Lung (tissue), 12 donors: Measurements from ENCODE around the gene HTRA3. TPM values are rescaled to one million over a fixed set of nuclear protein-coding genes. Genes with fewer than 3 reads are reported as not detected.
"Not testable (repeated sequence)": the region's sequence is repeated elsewhere in the genome, so short reads cannot be mapped to it uniquely, and the experiment has no call there.

Experiments
- ATAC-seq: fragments of 200-7000 bp; cut with Tn5 transposase; one replicate; pipeline ENCODE4 v1.9.1; 2020; ENCODE audit warnings: moderate number of reproducible peaks; ENCODE audit not compliant: insufficient read depth, low FRiP score
- DNase-seq, 3 donors: peaks; one replicate each; pipeline ENCODE4 v3.0.0-alpha.2; 2013 to 2017
- H3K27ac ChIP-seq, 2 donors: one replicate each; pipeline ENCODE4 v1.5.1; 2013; ENCODE audit warnings: mild to moderate bottlenecking in 2 of 2, moderate library complexity in 2 of 2, control low read depth in 1 of 2, inconsistent platforms in 1 of 2, low read depth in 1 of 2, low read length in 1 of 2
- H3K27me3 ChIP-seq, 3 donors: one replicate each; pipeline ENCODE4 v1.5.1; 2013; ENCODE audit warnings: low read length in 2 of 3; ENCODE audit not compliant: control insufficient read depth in 3 of 3, insufficient read depth in 3 of 3
- H3K36me3 ChIP-seq, 4 donors: one replicate each; pipeline ENCODE4 v1.5.1; 2013; ENCODE audit warnings: low read length in 4 of 4, mild to moderate bottlenecking in 1 of 4, moderate library complexity in 1 of 4; ENCODE audit not compliant: control insufficient read depth in 4 of 4, insufficient read depth in 4 of 4
- H3K4me1 ChIP-seq, 5 donors: one replicate each; pipeline ENCODE4 v1.5.1; 2013; ENCODE audit warnings: low read length in 5 of 5, mild to moderate bottlenecking in 2 of 5, moderate library complexity in 1 of 5; ENCODE audit not compliant: control insufficient read depth in 5 of 5, insufficient read depth in 5 of 5
- H3K4me3 ChIP-seq: one replicate; pipeline ENCODE4 v1.5.1; 2013; ENCODE audit warnings: mild to moderate bottlenecking, control low read depth, moderate library complexity
- H3K9ac ChIP-seq, 2 donors: one replicate each; pipeline ENCODE4 v1.5.1; 2013; ENCODE audit warnings: low read length in 2 of 2, control low read depth in 1 of 2; ENCODE audit not compliant: insufficient read depth in 1 of 2
- H3K9me3 ChIP-seq, 4 donors: one replicate each; pipeline ENCODE4 v1.5.1; 2013; ENCODE audit warnings: low read length in 3 of 4, mild to moderate bottlenecking in 1 of 4, moderate library complexity in 1 of 4; ENCODE audit not compliant: control insufficient read depth in 4 of 4, insufficient read depth in 3 of 4
- CTCF ChIP-seq: IDR thresholded peaks from 2 replicates; pipeline ENCODE4 v1.5.1; 2012; ENCODE audit warnings: mild to moderate bottlenecking; ENCODE audit errors: control extremely low read depth, extremely low read depth
- WGBS, 2 donors: extraction: QIAGEN DNeasy Blood & Tissue Kit; methylation state at CpG; one replicate each; pipeline ENCODE4 v1.1.7; 2013; 5-methylcytosine and 5-hydroxymethylcytosine counted together
- polyA plus RNA-seq, 2 donors: library from polyadenylated mRNA; stranded (reverse); fragments of 200-250 nt; gene quantifications; one replicate each; pipeline ENCODE4 v1.2.1, GENCODE V29; 2013
- total RNA-seq, 2 donors: library from RNA; depleted of rRNA in 1 of 2; stranded (reverse); fragments of >200 nt in 1 of 2; gene quantifications; one replicate each; pipeline ENCODE4 v1.2.1, GENCODE V29; 2014 to 2021
- donor health status: control.
- donor health status: control.
- donor health status: Bipolar disorder and iron deficiency.
- donor health status: healthy.
- donor health status: DM: yes; HTN: yes; CAD: no.

Gene HTRA3
- total and polyA plus RNA-seq, 4 donors, result 9.5 to 23.5 (median 17.8) TPM

GRCh38 chr4:8338351-8338961, 68.9 kb downstream of the HTRA3 start:
- no peak overlapping the region for H3K4me3 ChIP-seq
- no peaks in the 10 kb centered on the region for H3K36me3 ChIP-seq
- peaks cover 0 to 5% (median 0%) of the 10 kb centered on the region in 4 donors for H3K9me3 ChIP-seq
- WGBS, 2 donors, result 60 to 72% methylated on average over 4 of the region's 4 CpGs
- H3K9ac ChIP-seq, result no peak overlapping the region
- no peak overlapping the region for H3K27ac ChIP-seq
- no peak for TF ChIP-seq CTCF
- ATAC-seq (no peak), DNase-seq (peak in 2 of 3 donors; percentile 19 to 52)
- no peaks in the 10 kb centered on the region for H3K27me3 ChIP-seq
- peaks cover 0 to 19% (median 2%) of the 10 kb centered on the region in 5 donors for H3K4me1 ChIP-seq

GRCh38 chr4:8340781-8341241, 71.3 kb downstream of the HTRA3 start:
- H3K4me1 ChIP-seq, result peaks cover 0 to 23% (median 2%) of the 10 kb centered on the region in 5 donors
- no peaks in the 10 kb centered on the region for H3K27me3 ChIP-seq
- no peak overlapping the region for H3K4me3 ChIP-seq
- no peak for ATAC-seq
- H3K36me3 ChIP-seq, result no peaks in the 10 kb centered on the region
- H3K9me3 ChIP-seq, result peaks cover 0 to 5% (median 0%) of the 10 kb centered on the region in 4 donors
- H3K9ac ChIP-seq, result no peak overlapping the region
- peak overlapping the region; percentile 54 to 61 for H3K27ac ChIP-seq
- no peak for TF ChIP-seq CTCF
- WGBS, 2 donors, result 75 to 90% methylated on average over 8 of the region's 8 CpGs
- DNase-seq, result peak; percentile 69 to 90 (median 75)

GRCh38 chr4:8341281-8341680, 71.7 kb downstream of the HTRA3 start:
- H3K9me3 ChIP-seq, H3K36me3 ChIP-seq, H3K4me3 ChIP-seq, H3K9ac ChIP-seq, DNase-seq, H3K27me3 ChIP-seq, ATAC-seq: not testable (repeated sequence)
- Histone ChIP-seq H3K27ac (peak overlapping the region in 1 of 2 donors; percentile 61), H3K4me1 (peaks cover 0 to 23% (median 2%) of the 10 kb centered on the region in 5 donors)
- WGBS, 2 donors, result 90 to 95% methylated on average over 7 of the region's 7 CpGs

- peaks cover 0 to 23% (median 2%) of the 10 kb centered on the region in 5 donors for H3K4me1 ChIP-seq
- peak; percentile 42 for ATAC-seq
- H3K36me3 ChIP-seq, result no peaks in the 10 kb centered on the region
- no peak overlapping the region for H3K9ac ChIP-seq
- peak overlapping the region in 1 of 2 donors; percentile 61 for H3K27ac ChIP-seq
- WGBS, 2 donors, result 86 to 91% methylated on average over 10 of the region's 10 CpGs
- no peak for TF ChIP-seq CTCF
- no peak overlapping the region for H3K4me3 ChIP-seq
- no peaks in the 10 kb centered on the region for H3K27me3 ChIP-seq
- peaks cover 0 to 2% (median 0%) of the 10 kb centered on the region in 4 donors for H3K9me3 ChIP-seq
- DNase-seq, result peak in 1 of 3 donors; percentile 13
Measured at GRCh38 chr4:8341691-8342090, 72.1 kb downstream of the HTRA3 start.
